GM19099 (cell line): ENCODE results near the gene NHLRC3.

ENCODE experiments used
- POLR2A ChIP-seq: IDR thresholded peaks from 3 replicates; pipeline ENCODE4 v1.6.1; 2011; ENCODE audit warnings: low read depth; ENCODE audit not compliant: insufficient read length; ENCODE audit errors: extremely low read depth

NHLRC3 gene

GRCh38 chr13:39037880-39038568 is at the start of gene NHLRC3, which contains the start of gene PROSER1:
Gene NHLRC3 (plus strand): TSS chr13:39038456. CDS start chr13:39038640, 184 bp downstream.
Gene PROSER1 (minus strand): TSS chr13:39038089. CDS start chr13:39037242, 847 bp downstream.
- peak; percentile 67 for TF ChIP-seq POLR2A

GRCh38 chr13:38990693-38991092 is 47.6 kb upstream of the NHLRC3 start, which contains the start of gene STOML3:
Gene STOML3 (minus strand): TSS chr13:38990831. CDS start chr13:38990721, 110 bp downstream.
- TF ChIP-seq POLR2A: no peak

- no peak for TF ChIP-seq POLR2A
Measured at GRCh38 chr13:38993381-38993780, 44.9 kb upstream of the NHLRC3 start.

GRCh38 chr13:38998739-38999138 is 39.5 kb upstream of the NHLRC3 start:
- TF ChIP-seq POLR2A: no peak

- TF ChIP-seq POLR2A: no peak
Measured at GRCh38 chr13:39012608-39013007, 25.6 kb upstream of the NHLRC3 start.

GRCh38 chr13:39013462-39013861 is 24.8 kb upstream of the NHLRC3 start:
- TF ChIP-seq POLR2A: no peak

- no peak for TF ChIP-seq POLR2A
Measured at GRCh38 chr13:39016087-39016486, 22.2 kb upstream of the NHLRC3 start.

- TF ChIP-seq POLR2A: no peak
Measured at GRCh38 chr13:39016787-39017186, 21.5 kb upstream of the NHLRC3 start.

GRCh38 chr13:39020853-39021462 is 17.3 kb upstream of the NHLRC3 start:
- TF ChIP-seq POLR2A: no peak

GRCh38 chr13:39023316-39023715 is 14.9 kb upstream of the NHLRC3 start:
- TF ChIP-seq POLR2A: no peak

GRCh38 chr13:39023761-39024160 is 14.5 kb upstream of the NHLRC3 start:
- no peak for TF ChIP-seq POLR2A

GRCh38 chr13:39025433-39025839 is 12.8 kb upstream of the NHLRC3 start:
- TF ChIP-seq POLR2A: no peak

GRCh38 chr13:39032150-39032549 is 6.1 kb upstream of the NHLRC3 start:
- TF ChIP-seq POLR2A: no peak

- no peak for TF ChIP-seq POLR2A
Measured at GRCh38 chr13:39034085-39034484, 4.2 kb upstream of the NHLRC3 start.

GRCh38 chr13:39035204-39035603 is 3.1 kb upstream of the NHLRC3 start:
- no peak for TF ChIP-seq POLR2A

- TF ChIP-seq POLR2A: no peak
Measured at GRCh38 chr13:39035799-39036198, 2.5 kb upstream of the NHLRC3 start.
